Urothelium cell line (cell line): Measurements from ENCODE around the gene TOGARAM2.
"Not testable (repeated sequence)": the region's sequence is repeated elsewhere in the genome, so short reads cannot be mapped to it uniquely, and the experiment has no call there.

ENCODE experiments used
- DNase-seq: peaks from one replicate; pipeline ENCODE4 v3.0.0; 2011; ENCODE audit warnings: low spot score, mixed read lengths
- FAIRE-seq: peaks from 2 replicates; lab custom pipeline; 2011; peaks lifted over from hg19 to GRCh38; lab: Jason Lieb, UNC

Gene TOGARAM2

DNA sequence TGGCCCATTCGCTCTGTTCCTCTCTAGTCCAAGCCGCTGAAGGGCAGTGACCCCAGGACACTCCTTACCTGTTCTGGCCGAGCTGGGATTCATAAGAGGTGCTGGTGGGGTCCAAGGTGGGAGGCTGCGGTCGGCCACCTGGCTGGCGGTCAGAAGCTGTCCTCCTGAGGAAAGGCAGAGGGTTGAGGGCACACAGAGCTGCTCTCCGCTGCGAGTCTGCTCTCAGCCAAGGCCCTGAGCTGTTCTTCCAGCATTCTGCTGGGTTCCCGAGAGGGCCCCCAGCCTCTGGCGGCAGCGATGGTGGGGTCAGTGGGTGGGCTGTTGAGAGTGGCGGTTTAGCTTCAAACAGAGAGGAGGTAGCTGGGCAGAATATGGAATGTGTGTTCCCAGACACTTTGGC lies 89.4 kb downstream of the TOGARAM2 start:
- FAIRE-seq (no peak), DNase-seq (no peak)

DNA sequence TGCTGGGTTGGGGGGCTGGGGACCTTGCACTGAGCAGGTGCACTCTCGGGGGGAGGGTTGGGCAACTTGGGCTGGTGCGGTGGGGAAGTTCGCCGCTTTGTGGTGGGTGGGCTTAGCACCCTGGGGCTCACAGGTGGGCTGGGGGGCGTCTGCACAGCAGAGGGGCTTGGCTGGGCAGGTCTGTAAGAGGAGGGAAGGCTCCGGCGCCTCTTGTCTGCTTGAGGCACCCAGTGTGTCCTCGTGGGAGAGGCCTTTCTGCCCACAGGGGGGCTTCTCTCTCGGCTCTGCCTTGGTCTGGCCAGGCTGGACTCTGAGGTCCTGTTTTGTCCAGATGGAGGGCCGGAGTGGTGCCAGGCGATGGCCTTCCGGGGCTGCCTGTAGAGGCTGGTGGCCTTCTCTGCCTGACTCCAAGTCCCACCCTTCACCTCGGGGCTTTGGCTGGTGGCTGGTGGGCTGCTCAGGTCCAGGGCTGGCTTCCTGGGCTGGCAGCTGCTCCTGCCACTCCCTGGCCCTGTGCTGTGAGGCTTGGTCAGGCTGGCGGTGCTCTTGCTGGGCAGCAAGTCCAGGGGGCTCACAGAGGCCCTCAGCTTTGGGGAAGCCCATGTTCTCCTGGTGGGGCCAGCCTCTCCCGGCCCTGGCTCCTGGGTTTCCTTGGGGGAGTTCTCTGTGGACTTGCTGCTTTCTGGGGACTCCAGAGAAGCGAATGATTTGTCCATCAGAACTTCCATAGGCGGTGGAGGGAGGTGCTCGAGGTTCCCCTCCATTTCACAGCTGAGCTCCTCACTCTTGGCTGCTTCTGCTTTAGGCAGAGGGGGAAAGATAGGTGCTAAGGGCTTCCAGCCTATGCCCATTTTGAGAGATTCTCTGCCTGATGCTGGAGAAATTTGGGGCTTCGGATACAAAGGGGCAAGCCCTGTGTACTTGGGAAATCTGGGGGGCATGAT lies 90.2 kb downstream of the TOGARAM2 start:
- no peak for DNase-seq
- FAIRE-seq: no peak

DNA sequence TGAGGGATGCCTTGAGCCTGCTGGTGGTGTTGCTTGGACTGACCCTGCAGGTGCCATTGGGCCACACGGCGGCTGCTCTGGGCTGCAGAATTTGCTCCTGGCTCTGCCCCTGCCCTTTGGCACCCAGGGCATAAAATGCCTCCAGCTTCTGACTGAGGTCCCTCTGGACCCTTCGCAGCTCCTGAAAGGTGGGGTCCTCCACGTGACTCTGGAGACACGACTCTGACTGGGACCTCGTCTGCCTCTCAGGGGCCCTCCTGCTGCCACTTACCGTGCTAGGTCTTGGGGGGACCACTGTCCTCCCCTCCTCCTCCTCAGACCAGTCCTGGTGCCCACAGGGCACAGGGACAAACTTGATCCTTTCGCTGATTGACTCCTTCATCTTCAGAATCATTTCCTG lies 91.2 kb downstream of the TOGARAM2 start:
- no peak for DNase-seq
- no peak for FAIRE-seq

DNA sequence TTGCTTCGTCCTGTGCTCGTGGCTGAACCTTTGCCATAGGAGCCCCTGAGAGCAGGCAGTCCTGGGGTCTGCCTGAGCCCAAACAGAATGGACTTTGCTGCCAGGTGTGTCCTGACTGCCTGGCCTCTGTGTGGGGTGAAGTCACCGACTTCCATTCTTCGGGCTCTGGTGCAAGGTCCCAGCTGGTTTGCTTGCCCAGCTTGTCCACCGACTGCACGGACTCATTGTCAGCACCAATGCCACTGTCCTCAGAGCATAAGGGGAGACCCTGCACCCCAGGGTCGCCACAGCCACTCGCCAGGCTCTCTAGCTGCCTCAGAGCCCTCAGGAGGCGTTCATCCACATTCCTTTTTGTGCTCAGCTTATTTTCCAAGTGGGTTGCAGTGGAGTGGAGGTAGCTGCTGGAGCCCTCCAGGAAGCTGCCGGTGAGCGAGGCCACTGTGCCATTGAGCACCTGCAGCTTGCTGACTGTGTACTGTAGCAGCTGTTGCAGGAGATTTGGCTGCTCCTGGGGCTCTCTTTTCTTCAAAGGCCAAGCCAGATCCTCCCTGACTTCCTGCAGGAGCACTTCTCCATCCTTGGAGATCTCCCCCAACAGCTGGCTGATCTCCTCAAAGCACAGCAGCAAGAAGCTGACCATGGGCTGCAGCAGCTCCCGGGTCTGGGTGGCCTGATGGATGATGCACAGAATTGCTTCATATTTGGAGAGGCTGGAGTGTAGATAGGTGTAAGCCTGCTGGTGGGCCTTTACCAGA lies 92.0 kb downstream of the TOGARAM2 start:
- no peak for DNase-seq
- FAIRE-seq: peak; percentile 48

DNA sequence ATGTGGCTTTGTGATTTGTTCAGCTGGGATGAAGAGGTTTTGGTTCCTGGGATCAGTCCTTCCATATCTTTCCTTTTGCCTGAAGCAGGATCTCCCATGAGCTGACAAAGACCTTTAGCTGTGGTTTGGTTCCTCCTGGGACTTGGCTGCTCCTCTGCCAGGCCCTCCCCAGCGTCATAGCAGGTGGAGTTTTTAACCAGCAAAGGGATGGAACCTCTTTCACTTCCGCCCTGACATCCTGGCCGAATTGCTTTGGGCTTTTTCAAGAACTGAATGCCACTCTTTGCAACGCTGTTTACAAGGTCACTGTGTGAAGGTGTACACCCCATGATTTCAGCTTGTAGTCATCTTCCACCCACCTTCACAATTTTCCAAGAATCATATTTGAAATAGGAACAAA lies 92.8 kb downstream of the TOGARAM2 start:
- DNase-seq (no peak), FAIRE-seq (no peak)

DNA sequence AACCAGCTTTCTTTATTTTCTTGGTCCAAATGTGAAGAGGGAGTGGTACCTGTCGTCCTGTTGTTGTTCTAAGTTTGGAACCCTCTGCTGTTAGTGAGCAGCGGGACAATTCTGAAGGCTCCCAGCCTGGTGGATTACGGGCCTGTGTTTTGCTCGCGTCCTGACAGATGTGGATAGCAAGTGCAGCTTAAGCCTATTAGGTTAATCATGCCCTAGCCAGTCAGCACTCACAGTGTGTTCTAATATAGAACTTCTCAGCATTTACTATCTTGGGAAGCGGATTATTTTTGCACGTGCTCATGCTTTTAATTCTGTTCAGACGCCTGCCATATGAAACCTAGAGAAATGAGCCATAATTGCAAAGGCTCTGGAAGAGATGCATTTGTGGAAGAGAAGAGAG lies 93.3 kb downstream of the TOGARAM2 start, which contains the start of gene PCARE:
Gene PCARE (minus strand): TSS at position 113 of the 400 bp plus-strand sequence. CDS start 262 bp downstream, outside the sequence.
- no peak for FAIRE-seq

DNA sequence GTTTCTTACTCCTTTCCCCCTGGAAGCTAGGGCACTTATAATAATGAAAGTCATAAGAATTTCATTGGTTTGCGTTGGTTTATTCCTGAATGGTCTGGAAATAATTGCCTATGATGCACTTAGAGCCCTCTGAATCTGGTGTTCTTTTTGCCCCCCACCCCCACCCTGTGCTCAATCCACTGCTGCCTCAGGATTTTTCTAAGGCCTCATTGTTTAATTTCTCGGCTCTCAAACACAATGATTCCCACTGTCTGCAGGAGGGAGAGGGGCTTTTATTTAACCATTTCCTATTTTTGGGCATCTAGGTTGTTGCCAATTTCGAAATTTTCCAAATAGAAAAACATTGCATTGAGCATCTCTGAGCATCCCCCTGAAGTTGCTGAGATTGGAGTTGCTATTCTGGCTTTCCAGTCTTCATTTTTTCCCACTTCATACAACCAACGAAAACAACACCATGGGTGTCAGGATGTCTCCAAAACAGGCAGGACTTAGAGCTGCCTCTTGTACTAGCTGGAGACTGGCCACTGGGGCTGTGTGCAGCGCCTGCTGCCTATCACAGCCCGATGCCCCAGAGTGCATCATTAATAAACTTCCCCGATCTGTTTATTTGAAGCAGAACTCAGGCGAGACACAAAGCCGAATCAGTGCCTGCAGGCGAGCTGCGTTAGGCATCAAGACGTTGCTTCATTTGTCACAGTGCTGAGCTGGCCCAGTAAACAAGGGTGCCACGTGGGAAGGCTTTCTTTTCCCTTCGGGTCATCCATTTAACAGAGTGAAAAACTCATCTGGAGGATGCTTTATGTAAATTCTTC lies 95.0 kb downstream of the TOGARAM2 start:
- FAIRE-seq (peak; percentile 5), DNase-seq (no peak)

More for the DNA sequence above, 93.3 kb downstream of the TOGARAM2 start, which contains the start of gene PCARE:
- DNase-seq: no peak

DNA sequence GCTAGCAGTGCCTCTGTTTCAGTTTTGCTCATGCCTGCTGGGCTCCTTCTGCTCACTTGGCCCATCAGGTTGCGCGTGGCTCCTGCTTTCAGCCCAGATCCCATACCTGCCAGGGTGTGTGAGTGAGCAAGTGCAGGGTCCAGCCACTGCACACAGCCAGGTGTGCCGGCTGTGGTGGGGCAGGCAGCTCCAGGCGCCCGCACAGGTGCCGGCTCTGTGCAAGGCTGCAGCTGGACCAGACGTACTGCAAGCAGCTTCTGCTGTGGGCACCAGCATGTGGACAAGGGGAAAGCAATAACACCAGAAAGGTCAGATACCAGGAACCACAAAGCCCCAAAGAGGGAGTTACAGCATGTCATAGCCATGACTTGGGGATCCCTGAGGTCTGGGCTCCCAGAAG lies 98.8 kb downstream of the TOGARAM2 start:
- DNase-seq (no peak), FAIRE-seq (no peak)

DNA sequence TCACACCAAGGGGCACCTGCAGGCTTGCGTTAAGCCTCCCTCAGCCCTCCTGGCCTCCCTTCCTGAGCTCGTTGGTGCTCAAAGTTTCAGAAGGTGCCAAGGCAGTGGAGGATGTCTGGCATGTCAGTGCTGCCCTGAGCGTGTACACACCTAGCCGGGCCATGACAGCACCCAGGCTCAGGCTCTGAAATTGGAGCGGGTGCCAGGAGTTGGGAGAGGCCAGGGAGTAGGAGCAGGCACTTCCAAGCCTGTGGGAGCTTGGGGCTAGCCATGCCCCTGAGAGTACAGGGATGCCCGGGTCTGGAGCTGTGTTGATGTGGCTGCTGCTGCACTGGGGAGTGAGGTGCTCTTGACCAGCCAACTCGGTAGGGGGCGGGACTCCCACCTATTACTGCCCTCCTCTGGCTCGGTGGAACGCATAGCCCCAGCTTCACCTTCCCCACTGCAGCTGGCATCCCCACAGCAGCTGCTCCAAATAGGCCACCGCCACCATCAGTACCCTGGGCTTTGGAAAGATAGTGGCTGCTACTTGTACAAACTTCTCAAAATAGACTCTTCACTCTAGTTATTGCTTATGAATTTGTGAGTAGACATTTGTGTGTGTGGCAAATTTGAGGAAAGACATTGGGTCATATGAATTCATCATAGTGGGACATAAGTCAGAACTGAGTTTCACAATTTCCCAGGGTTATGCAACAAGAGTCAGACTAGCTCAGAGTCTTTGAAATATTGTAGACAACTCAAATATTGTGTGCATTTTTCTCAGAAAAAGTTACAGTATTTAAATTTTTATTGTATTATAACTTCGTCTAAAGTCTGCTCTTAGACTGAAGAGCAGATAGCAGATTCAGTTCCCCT lies 100.0 kb downstream of the TOGARAM2 start:
- FAIRE-seq: no peak
- no peak for DNase-seq

DNA sequence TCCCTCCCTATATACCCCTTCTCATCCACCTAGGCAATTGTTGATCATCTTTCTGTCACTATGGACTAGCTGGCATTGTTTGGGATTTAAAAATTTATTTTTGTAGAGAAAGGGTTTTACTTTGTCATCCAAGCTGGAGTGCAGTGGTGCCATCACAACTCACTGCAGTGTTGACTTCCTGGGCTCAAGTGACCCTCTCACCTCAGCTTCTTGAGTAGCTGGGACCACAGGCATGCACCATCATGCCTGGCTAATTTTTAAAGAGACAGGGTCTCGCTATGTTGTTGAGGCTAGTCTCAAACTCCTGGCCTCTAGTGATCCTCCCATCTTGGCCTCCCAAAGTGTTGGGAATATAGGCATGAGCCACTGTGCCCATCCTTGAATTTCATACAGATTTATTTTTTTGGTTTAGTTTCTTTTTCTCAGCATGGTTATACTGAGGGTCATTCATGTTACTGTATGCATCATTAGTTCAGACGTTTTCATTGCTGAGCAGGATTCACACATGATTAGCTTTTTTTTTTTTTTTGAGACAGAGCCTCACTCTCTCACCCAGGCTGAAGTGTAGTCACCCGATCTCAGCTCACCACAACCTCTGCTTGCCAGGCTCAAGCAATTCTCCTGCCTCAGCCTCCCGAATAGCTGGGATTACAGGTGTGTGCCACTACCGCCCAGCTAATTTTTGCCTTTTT lies 101.9 kb downstream of the TOGARAM2 start:
- FAIRE-seq (no peak), DNase-seq (no peak)

DNA sequence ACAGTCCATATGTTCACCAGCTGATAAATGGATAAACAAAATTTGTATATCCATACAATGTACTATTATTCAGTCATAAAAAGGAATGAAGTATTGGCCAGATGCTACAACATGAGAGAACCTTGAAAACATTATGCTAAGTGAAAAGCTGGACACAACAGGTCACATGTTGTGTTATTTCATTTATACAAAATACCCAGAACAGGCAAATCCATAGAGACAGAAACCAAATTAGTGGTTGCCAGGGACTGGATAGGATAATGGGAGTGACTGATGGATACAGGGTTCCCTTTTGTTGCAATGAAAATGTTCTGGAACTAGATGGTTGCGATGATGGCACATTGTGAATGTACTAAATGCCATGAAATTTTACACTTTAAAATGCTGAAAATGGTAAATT lies 103.5 kb downstream of the TOGARAM2 start:
- no peak for FAIRE-seq

DNA sequence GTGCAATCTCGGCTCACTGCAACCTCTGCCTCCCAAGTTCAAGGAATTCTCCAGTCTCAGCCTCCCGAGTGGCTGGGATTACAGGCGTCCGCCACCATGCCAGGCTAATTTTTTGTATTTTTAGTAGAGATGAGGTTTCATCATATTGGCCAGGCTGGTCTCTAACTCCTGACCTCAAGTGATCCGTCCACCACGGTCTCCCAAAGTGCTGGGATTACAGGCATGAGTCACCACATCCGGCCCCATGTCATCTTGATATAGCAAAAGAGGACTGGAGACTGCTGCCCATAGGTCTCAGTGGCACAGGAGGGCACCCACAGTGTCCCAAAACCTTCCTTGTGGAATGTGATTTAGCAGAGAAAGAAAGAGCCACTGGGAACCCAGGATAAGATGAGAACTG lies 109.2 kb downstream of the TOGARAM2 start:
- not testable (repeated sequence) for DNase-seq, FAIRE-seq

More for the DNA sequence above, 103.5 kb downstream of the TOGARAM2 start:
- DNase-seq: no peak

DNA sequence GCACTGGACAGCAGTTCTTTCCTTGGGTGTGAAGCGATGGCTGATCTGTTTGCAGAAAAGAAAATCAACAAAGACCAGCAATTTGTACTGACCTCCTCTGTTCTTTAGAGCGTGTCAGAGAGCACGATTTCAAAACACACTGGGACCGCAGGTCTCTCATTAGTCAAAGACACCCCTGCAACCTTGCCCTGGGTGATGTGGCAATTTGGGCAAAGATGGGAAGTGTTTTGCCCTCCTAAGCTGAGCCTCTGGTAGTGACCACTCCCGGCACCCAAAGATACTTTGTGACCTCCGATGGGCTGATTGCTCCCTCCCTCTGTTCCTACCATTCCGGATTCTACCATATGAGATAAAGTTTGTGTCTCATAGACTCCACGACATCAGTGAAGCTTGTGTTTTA lies 115.9 kb downstream of the TOGARAM2 start:
- FAIRE-seq: no peak
- no peak for DNase-seq

DNA sequence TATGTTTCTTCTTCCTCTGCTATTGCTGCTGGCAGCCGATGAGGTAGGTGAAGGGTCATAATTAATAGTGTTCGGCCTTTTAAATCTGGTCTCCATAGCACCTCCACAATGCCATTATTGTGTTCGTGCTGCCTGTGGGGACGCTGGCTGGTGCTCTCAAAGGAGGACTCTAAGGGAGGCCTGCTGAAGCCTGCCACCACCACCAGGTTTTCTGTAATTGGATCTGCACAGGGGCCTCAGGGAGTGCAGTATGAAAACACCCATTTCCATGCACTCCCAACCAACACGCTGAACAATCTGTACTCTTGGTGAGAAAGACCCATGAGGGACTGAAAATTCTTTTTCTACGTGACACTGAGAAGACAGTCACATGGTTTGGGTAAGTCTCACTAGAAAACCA lies 116.5 kb downstream of the TOGARAM2 start:
- no peak for DNase-seq
- FAIRE-seq: no peak

DNA sequence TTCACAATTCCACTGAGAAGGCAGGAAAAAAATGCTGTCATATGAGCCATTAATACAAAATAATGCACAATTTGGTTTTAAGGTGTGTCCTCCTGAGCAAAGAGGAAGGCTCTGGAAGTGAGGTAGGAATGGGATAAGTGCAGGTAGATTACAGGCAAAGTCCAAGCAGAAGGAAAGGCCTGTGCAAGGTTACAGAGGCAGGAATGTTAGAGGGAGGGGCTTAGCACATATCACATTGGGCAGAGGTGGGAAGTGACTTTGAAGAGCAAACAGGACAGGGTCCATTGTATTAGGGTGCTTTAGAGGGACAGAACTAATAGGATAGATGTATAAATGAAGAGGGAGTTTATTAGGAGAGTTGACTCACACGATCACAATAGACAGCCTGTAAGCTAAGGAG lies 119.5 kb downstream of the TOGARAM2 start:
- DNase-seq (no peak), FAIRE-seq (peak; percentile 62)
